ENCODE measurements around the gene ZNF664. TPM values are rescaled to one million over a fixed set of nuclear protein-coding genes. Genes with fewer than 3 reads are reported as not detected.
A peak's percentile ranks its signal among the peaks of the same experiment; 100 is the strongest.
"Not testable (repeated sequence)": the region's sequence is repeated elsewhere in the genome, so short reads cannot be mapped to it uniquely, and the experiment has no call there.

ZNF664 gene
- polyA plus RNA-seq, 1 donor from 2014 or later: 146 TPM

GRCh38 chr12:123946152-123946515 lies 26.9 kb upstream of the ZNF664 start:
- Histone ChIP-seq H3K36me3 (ENCODE audit: insufficient read depth, low read length) (no peaks in the 10 kb centered on the region), H3K9me3 (ENCODE audit: low read length) (peaks cover 4% of the 10 kb centered on the region), H3K9ac (ENCODE audit: low read length) (no peak overlapping the region), H3K27ac (ENCODE audit: low read length) (no peak overlapping the region), H3K4me3 (ENCODE audit: low read length) (no peak overlapping the region), H2AFZ (ENCODE audit: low read depth, low read length) (no peak overlapping the region), H3K27me3 (ENCODE audit: insufficient read depth, low read depth, low read length) (no peaks in the 10 kb centered on the region), H3K79me2 (replicated peaks; ENCODE audit: insufficient read depth, low read length) (peaks cover 9% of the 10 kb centered on the region), H3K9me2 (ENCODE audit: insufficient read depth, low read length) (no peaks in the 10 kb centered on the region), H3K4me2 (ENCODE audit: low read length) (no peak overlapping the region), H3F3A (ENCODE audit: insufficient read depth, low read length, poor library complexity, severe bottlenecking) (no peaks in the 10 kb centered on the region), H4K20me1 (ENCODE audit: insufficient read depth) (no peaks in the 10 kb centered on the region)
- TF ChIP-seq, protein P1, sequence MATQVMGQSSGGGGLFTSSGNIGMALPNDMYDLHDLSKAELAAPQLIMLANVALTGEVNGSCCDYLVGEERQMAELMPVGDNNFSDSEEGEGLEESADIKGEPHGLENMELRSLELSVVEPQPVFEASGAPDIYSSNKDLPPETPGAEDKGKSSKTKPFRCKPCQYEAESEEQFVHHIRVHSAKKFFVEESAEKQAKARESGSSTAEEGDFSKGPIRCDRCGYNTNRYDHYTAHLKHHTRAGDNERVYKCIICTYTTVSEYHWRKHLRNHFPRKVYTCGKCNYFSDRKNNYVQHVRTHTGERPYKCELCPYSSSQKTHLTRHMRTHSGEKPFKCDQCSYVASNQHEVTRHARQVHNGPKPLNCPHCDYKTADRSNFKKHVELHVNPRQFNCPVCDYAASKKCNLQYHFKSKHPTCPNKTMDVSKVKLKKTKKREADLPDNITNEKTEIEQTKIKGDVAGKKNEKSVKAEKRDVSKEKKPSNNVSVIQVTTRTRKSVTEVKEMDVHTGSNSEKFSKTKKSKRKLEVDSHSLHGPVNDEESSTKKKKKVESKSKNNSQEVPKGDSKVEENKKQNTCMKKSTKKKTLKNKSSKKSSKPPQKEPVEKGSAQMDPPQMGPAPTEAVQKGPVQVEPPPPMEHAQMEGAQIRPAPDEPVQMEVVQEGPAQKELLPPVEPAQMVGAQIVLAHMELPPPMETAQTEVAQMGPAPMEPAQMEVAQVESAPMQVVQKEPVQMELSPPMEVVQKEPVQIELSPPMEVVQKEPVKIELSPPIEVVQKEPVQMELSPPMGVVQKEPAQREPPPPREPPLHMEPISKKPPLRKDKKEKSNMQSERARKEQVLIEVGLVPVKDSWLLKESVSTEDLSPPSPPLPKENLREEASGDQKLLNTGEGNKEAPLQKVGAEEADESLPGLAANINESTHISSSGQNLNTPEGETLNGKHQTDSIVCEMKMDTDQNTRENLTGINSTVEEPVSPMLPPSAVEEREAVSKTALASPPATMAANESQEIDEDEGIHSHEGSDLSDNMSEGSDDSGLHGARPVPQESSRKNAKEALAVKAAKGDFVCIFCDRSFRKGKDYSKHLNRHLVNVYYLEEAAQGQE (IDR thresholded peaks at IDR 0.05; ENCODE audit: borderline replicate concordance): no peak
- no peak for TF ChIP-seq EP300 (conservative IDR thresholded peaks at IDR 0.05; ENCODE audit: poor library complexity, severe bottlenecking)
- TF ChIP-seq SMC3 (conservative IDR thresholded peaks at IDR 0.05; ENCODE audit: poor library complexity): no peak
- no peak for TF ChIP-seq MXI1 (conservative IDR thresholded peaks at IDR 0.05; ENCODE audit: poor library complexity, severe bottlenecking)

- H3K9me2 ChIP-seq (ENCODE audit: insufficient read depth, low read length); H4K20me1 ChIP-seq (ENCODE audit: insufficient read depth); H3K9me3 ChIP-seq (ENCODE audit: low read length); H3F3A ChIP-seq (ENCODE audit: insufficient read depth, low read length, poor library complexity, severe bottlenecking); H3K27me3 ChIP-seq (ENCODE audit: insufficient read depth, low read depth, low read length); H3K4me2 ChIP-seq (ENCODE audit: low read length); H3K36me3 ChIP-seq (ENCODE audit: insufficient read depth, low read length); H3K27ac ChIP-seq (ENCODE audit: low read length); H3K9ac ChIP-seq (ENCODE audit: low read length); H2AFZ ChIP-seq (ENCODE audit: low read depth, low read length); H3K4me3 ChIP-seq (ENCODE audit: low read length); H3K79me2 ChIP-seq (replicated peaks; ENCODE audit: insufficient read depth, low read length): not testable (repeated sequence)
These were observed 26.2 kb upstream of the ZNF664 start for GRCh38 chr12:123946516-123947505.

DNA sequence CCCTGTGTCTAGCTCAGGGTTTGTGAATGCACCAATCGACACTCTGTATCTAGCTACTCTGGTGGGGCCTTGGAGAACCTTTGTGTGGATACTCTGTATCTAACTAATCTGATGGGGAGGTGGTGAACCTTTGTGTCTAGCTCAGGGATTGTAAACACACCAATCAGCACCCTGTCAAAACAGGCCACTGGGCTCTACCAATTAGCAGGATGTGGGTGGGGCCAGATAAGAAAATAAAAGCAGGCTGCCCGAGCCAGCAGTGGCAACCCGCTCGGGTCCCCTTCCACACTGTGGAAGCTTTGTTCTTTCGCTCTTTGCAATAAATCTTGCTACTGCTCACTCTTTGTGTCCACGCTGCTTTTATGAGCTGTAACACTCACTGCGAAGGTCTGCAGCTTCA lies 25.5 kb upstream of the ZNF664 start:
- not testable (repeated sequence) for H3K4me2 ChIP-seq (ENCODE audit: low read length); H3F3A ChIP-seq (ENCODE audit: insufficient read depth, low read length, poor library complexity, severe bottlenecking); H3K9me2 ChIP-seq (ENCODE audit: insufficient read depth, low read length); H3K4me3 ChIP-seq (ENCODE audit: low read length); H3K27ac ChIP-seq (ENCODE audit: low read length); H3K27me3 ChIP-seq (ENCODE audit: insufficient read depth, low read depth, low read length); H4K20me1 ChIP-seq (ENCODE audit: insufficient read depth); H3K9ac ChIP-seq (ENCODE audit: low read length); H2AFZ ChIP-seq (ENCODE audit: low read depth, low read length); H3K36me3 ChIP-seq (ENCODE audit: insufficient read depth, low read length); H3K9me3 ChIP-seq (ENCODE audit: low read length)
- peaks cover 15% of the 10 kb centered on the region for H3K79me2 ChIP-seq (replicated peaks; ENCODE audit: insufficient read depth, low read length)

- peaks cover 4% of the 10 kb centered on the region for H3K9me3 ChIP-seq (ENCODE audit: low read length)
- no peaks in the 10 kb centered on the region for H3F3A ChIP-seq (ENCODE audit: insufficient read depth, low read length, poor library complexity, severe bottlenecking)
- H3K4me2 ChIP-seq (ENCODE audit: low read length): no peak overlapping the region
- no peaks in the 10 kb centered on the region for H3K36me3 ChIP-seq (ENCODE audit: insufficient read depth, low read length)
- H3K27ac ChIP-seq (ENCODE audit: low read length): peak overlapping the region; percentile 63
- H3K4me3 ChIP-seq (ENCODE audit: low read length): peak overlapping the region; percentile 34
- no peaks in the 10 kb centered on the region for H3K27me3 ChIP-seq (ENCODE audit: insufficient read depth, low read depth, low read length)
- no peak overlapping the region for H2AFZ ChIP-seq (ENCODE audit: low read depth, low read length)
- peaks cover 20% of the 10 kb centered on the region for H3K79me2 ChIP-seq (replicated peaks; ENCODE audit: insufficient read depth, low read length)
- peak overlapping the region; percentile 23 for H3K9ac ChIP-seq (ENCODE audit: low read length)
- H3K9me2 ChIP-seq (ENCODE audit: insufficient read depth, low read length): no peaks in the 10 kb centered on the region
- no peaks in the 10 kb centered on the region for H4K20me1 ChIP-seq (ENCODE audit: insufficient read depth)
- TF ChIP-seq TAF1 (IDR thresholded peaks at IDR 0.05; ENCODE audit: low read depth) (no peak), EP300 (conservative IDR thresholded peaks at IDR 0.05; ENCODE audit: poor library complexity, severe bottlenecking) (no peak), CTCF (IDR thresholded peaks at IDR 0.05; ENCODE audit: poor library complexity, severe bottlenecking) (no peak), MXI1 (conservative IDR thresholded peaks at IDR 0.05; ENCODE audit: poor library complexity, severe bottlenecking) (no peak), SMC3 (conservative IDR thresholded peaks at IDR 0.05; ENCODE audit: poor library complexity) (no peak), POLR2AphosphoS5 (IDR thresholded peaks at IDR 0.05) (no peak)
- TF ChIP-seq, protein P1 (IDR thresholded peaks at IDR 0.05; ENCODE audit: borderline replicate concordance): no peak
These were observed 24.6 kb upstream of the ZNF664 start for GRCh38 chr12:123948401-123948795.
